Stimulated activated CD8-positive, alpha-beta memory T cell treated with anti-CD3 and anti-CD28 coated beads, Interleukin-2, amount 100 ng/mL, for 48 hours (primary cell): ENCODE results near the gene DIRAS1.
A peak's percentile ranks its signal among the peaks of the same experiment; 100 is the strongest.

ENCODE experiments used
- DNase-seq, 2 donors: peaks; one replicate each; pipeline ENCODE4 v3.0.0-alpha.2; 2020; ENCODE audit warnings: low read depth in 2 of 2

Gene DIRAS1

GRCh38 chr19:2755448-2755705, 34.2 kb upstream of the DIRAS1 start:
- DNase-seq = no peak

DNA sequence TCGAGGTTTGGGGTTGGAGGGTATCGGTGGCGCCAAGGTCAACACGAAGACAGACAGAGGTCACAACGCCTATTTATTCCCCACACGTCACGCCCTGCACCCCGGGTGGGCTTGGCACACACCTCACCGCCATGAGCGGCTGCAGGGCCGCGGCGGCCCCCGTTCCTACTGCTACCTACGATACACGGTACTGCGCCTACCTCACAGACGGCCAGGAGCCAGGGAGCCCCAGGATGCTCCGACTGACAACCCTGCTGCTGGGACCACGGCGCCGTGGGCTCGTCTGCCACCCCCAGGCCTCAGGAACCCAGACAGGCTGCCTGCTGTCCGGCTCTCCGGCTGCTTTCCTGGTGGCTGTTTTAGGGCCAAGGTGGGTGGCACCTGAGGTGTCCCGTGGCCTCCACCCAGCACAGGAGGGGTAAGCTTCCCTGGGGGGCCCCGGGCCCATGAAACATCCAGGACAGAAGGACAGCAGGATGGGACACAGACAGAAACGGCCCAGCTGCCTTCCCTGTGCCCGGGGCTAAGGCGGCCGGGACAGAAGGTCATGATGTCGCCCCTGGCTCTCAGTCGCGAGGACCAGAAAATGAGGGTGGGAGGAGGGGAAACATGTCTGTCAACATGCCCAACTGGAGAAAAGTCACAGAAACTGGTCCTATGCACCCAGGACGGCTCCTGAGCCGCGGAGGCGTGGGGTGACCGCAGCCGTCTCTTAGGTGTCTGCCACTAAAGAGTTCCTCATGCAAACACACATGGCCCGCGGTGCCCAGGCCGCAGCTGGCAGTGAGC, 33.7 kb upstream of the DIRAS1 start:
- DNase-seq = no peak

DNA sequence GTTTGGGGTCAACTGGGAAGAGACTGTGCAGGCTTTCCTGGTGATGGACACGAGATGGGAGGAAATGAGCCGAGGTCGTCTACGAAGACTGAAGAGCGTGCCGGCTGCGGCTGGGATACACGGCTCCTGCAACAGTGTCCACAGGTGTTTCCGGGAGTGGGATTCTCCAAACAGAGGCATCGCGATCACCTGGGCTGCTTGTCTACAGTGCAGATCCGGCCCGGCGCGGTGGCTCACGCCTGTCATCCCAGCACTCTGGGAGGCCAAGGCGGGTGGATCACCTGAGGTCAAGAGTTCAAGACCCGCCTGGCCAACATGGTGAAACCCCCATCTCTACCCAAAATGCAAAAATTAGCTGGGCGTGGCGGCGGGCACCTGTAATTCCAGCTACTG, 30.3 kb upstream of the DIRAS1 start:
- DNase-seq = no peak

DNA sequence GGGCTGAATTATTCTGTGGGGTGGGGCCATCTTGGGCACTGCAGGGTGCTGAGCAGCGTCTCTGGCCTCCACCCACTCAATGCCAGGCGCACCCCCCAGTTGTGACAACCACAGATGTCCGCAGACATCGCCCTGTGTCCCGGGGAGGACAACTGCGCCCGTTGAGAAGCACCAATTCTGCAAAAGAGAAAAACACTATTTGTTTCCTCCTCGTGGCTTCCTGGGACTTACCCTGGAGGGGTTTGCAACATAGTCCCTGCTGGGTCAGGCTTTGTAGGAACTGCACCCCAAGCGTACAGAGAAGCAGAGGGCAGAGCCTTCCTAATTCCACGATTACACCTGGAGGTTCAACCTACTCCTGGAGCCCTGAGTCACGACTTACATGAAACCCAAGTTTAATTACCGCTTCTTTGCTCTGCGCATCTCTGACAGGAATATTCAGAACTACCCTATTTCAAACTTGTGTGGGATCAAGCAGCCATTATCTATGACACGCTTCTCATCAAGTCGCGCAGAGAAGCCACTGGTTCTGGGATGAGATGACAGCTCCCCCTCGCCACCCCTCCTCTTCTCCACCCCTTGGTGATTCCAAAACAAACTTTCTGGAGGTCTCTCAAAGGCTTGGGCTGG, 29.8 kb upstream of the DIRAS1 start:
- DNase-seq = no peak

DNA sequence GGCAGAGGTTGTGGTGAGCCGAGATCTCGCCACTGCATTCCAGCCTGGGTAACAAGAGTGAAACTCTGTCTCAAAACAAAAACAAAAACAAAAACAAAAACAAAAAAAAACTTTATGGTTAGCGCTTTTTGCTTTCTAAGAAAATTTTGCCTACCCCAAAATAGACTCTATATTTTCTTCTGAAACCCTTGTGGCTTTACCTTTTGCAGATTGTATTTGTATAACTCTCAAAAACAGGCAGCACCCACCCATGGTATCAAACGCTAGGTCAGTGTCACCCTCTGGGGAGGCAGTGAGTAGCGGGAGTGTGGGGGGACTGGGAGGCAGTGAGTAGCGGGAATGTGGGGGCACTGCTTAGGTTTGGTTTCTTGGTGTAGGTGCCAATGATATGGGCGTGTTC, 26.2 kb upstream of the DIRAS1 start:
- no peak for DNase-seq

DNA sequence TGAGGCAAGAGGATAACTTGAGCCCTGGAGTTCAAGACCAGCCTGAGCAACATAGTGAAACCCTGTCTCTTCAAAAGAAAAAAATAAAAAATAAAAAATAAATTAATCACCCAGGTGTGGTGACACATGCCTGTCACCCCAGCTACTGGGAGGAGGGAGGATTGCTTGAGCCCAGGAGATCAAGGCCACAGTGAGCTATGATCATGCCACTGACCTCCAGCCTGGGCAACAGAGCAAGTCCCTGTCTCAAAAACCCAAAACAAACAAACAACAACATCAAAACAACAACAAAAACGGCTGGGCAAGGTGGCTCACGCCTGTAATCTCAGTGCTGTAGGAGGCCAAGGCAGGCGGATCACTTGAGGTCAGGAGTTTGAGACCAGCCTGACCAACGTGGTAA, 22.9 kb upstream of the DIRAS1 start:
- DNase-seq = no peak

- no peak for DNase-seq
Observed at GRCh38 chr19:2743099-2743498, 21.9 kb upstream of the DIRAS1 start.

DNA sequence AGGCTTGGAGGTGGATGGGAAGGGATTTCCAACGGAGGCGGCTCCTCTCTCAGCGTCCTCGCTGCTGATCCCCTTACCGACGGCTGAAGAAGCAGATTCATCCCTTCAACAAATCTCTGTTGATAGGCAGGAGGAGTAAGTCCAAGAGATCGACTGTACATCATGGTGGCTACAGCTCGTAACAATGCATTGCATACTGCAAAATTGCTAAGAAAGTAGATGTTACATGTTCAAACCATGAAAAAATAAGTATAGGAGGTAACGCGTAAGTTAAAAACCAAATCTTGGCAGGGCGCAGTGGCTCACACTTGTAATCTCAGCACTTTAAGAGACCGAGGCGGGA, 19.1 kb upstream of the DIRAS1 start:
- DNase-seq = no peak

- DNase-seq = peak; percentile 97 to 99
Observed at GRCh38 chr19:2739602-2740313, 18.6 kb upstream of the DIRAS1 start, which contains the start of gene SLC39A3. TSS of gene SLC39A3 (minus strand) at chr19:2740017. CDS start at chr19:2737257, 2,760 bp downstream.

- no peak for DNase-seq
Observed at GRCh38 chr19:2736550-2737190, 15.5 kb upstream of the DIRAS1 start.

DNA sequence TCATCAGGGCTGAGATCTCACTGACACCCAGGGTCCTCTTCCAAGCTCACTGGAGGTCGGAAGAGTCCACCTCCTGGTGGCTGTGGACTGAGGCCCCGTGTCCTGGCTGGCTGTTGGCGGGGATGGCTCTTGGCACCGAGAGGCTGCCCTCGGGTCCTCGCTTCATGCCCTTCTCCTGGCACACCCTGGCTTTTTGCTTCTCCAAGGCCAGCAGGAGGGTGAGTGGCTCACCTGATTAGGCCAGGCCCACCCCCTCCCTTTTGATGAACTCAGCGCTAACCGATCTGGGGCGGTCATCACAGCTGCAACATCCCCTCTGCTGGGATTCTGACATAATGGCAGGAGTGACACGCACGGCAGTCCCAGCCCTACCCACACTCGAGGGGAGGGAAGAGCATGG, 14.2 kb upstream of the DIRAS1 start:
- DNase-seq = no peak

DNA sequence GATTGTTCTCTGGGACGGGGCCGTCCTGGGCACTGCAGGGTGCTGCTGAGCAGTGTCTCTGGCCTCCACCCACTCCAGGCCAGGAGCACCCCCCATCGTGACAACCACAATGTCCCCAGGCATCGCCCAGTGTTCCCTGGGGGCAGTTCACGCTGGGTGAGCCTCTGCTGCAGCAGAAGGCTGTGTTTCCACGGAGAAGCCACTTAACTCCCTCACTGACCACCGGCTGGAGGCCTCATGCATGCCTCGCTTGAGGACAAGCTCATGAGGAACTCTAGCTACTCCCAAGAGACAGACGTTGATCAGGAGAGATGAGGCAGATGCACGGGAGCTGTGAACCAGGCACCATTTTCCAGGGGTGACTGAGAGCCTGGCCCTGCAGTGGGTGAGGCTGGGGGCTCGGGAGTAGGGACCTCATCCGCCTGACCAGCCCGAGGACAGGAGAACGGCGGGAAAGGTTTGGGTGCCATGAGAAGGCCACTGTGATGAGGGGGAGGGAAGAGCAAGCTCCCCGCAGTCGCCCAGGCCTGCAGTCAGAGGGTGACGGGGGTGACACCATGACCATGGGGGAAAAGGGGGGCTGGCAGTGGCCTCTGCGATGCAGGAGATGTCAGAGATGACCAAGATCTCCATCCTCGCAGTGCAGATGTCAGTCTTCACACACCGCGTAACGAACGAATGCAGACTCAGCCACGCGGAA, 13.6 kb upstream of the DIRAS1 start:
- no peak for DNase-seq

- DNase-seq = no peak
Observed at GRCh38 chr19:2733930-2734588, 12.9 kb upstream of the DIRAS1 start.

DNA sequence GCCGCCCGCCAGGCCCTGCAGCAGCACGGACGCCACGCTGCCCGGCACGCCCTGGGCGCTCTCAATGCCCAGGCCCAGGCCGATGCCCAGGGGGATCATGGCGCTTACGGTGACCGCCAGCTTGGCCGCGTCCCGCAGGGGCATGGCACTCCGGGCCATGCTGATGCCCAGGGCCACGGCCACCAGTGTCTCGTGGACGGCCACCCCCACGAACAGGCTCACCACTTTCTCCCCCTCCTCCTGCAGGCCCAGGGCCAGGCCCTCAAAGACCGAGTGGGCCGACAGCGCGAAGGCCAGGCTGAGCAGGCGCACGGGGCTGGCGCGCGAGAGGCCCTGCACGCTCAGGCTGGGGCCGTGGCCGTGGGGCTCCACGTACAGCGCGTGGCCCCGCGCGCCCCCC, 11.7 kb upstream of the DIRAS1 start:
- no peak for DNase-seq

GRCh38 chr19:2732157-2732725, 11.1 kb upstream of the DIRAS1 start:
- DNase-seq = no peak

DNA sequence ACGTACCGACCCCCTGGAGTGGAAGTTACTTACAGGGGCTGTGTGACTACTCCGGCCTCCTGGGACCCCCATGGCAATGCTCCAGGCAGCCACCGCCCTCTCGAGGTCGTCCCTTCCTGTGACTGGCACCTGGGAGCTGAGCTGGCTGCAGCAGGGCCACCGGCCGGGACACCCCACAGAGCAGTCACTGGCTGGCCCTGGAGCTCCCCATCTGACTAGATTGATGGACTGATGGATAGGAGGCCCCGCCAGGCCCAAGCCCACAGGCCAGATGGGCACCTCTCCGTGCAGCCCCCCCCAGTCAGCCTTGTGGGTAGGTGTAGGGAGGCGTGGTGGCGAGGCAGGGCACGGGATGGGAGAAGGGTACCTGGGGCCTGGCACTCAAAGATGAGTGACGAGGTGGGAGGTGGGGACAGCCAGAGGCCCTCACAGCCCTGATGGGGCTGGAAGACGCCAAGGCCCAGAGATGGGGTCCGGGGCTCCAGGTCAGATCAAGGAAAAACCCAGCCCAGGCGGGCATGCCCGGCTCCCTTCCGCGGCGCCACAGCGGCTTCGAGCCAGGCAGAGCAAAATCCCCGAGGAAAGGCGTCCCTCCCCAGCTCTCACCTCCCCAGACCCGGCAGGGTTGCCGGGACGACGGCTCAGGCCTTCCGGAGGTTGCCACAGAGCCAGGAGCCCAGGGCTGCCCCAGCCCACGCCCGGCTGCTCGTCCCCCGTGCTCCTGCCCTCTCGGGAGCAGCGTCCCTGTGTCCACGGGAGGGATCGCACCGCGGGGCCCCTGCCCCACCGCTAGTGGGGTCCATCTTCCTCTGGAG, 10.2 kb upstream of the DIRAS1 start:
- DNase-seq = no peak

DNA sequence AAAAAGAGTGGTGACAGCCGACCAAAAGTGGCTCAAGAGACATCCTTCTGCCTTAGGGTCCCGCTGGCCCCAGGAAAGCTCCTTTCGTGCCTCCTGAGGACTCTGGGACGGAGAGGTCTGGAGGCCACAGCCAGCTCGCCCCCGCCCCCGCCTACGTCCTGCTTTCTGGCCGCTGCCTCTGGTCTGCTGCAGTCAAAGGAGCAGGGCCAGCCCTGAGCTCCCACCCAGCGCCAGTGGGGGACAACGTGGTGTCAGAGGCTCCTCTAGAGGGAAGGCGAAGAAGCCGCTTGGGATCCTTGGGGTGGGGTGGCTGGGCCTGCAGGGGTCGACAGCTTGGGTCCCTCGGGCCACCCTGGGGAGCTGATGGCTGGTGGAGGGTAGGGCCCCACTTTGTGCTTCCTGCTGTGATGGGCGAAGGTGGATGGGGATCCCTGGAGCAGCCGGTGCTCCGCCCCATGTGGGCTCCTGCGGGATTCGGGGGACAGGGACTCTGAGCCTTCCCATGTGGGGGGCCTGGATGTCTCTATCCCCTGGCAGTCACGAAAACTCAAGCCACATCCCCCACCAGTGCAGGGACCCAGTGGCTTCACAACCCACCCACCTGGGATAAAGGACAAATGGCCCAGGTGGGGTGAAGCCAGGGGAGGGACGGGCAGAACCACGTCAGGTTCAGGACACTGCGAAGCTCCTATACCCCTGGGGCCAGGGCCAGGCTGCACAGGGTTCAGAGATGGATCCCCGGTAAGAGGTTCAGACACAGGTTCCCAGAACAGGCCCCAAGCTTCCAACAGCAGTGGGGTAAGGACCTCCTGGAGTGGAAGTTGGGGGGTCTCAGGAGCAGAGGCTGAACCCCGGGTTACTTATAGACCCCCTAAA, 9.0 kb upstream of the DIRAS1 start:
- DNase-seq = no peak

DNA sequence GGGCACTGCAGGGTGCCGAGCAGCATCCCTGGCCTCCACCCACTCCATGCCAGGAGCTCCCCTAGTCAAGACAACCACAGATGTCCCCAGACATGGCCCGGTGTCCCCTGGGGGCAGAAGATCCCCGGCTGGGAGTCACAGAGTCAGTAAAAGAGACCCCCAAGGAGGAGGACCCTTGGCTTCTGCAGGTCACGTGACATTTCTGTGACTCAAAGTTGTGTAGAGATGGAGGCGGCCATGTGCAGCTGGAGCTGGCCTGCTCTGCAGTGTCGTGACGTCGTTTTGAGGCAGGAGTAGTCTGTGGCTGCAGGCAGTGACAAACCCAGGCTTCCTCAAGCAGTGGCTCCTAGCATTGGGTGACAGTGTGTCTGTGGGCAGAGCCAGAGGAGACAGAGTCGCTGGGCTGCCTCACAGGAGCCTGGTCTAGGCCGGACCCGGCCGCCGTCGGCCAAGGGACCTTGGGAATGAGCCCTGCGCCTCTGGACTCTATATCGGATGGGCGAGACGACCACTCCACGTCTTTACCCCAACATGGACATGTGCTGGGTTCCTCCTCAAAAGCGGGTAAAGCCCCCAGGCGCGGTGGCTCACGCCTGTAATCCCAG, 7.7 kb upstream of the DIRAS1 start:
- no peak for DNase-seq

GRCh38 chr19:2727640-2727944, 6.4 kb upstream of the DIRAS1 start:
- no peak for DNase-seq
